ENCODE data around the gene FOXO1. TPM values are rescaled to one million over a fixed set of nuclear protein-coding genes. Genes with fewer than 3 reads are reported as not detected.

Gene FOXO1
- total RNA-seq, 1 donor, result 7.6 TPM

DNA sequence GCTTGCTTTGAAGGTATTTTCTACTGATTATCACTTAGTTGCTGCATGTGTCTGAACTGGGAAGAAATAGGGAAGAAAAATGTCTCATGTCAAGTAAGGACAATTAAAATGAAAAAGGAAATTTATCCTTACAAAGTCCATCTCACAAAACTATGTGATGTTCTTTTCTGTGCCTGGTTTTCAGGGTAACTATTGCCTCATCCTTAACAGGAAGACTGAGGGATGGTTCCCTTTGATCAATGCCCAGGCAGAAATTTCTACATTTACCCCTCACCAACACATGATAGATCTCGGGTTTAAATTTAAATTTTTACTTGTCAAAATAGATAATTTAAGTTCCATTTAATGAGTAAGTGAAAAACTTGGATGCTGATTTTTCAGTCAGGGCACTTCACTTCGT is 3.9 kb upstream of the FOXO1 start:
- H3K4me1 ChIP-seq (ENCODE audit: insufficient read depth, low read length), result no peaks in the 10 kb centered on the region
- DNase-seq (ENCODE audit: insufficient read length, low spot score, missing footprints), result no peak
- TF ChIP-seq, protein P1, sequence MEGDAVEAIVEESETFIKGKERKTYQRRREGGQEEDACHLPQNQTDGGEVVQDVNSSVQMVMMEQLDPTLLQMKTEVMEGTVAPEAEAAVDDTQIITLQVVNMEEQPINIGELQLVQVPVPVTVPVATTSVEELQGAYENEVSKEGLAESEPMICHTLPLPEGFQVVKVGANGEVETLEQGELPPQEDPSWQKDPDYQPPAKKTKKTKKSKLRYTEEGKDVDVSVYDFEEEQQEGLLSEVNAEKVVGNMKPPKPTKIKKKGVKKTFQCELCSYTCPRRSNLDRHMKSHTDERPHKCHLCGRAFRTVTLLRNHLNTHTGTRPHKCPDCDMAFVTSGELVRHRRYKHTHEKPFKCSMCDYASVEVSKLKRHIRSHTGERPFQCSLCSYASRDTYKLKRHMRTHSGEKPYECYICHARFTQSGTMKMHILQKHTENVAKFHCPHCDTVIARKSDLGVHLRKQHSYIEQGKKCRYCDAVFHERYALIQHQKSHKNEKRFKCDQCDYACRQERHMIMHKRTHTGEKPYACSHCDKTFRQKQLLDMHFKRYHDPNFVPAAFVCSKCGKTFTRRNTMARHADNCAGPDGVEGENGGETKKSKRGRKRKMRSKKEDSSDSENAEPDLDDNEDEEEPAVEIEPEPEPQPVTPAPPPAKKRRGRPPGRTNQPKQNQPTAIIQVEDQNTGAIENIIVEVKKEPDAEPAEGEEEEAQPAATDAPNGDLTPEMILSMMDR (IDR thresholded peaks at IDR 0.05; ENCODE audit: extremely low read depth, low read depth, low read length), result no peak
- H3K4me2 ChIP-seq (ENCODE audit: insufficient read depth, low read length), result no peak overlapping the region
- no peaks in the 10 kb centered on the region for H4K20me1 ChIP-seq (ENCODE audit: insufficient read depth, low read length)
- H3K4me3 ChIP-seq (ENCODE audit: insufficient read depth, low read length), result no peak overlapping the region
- H2AFZ ChIP-seq (ENCODE audit: low read length), result no peak overlapping the region
- H3K27ac ChIP-seq (ENCODE audit: low read depth, low read length), result no peak overlapping the region
- H3K36me3 ChIP-seq (ENCODE audit: insufficient read depth, low read length), result no peaks in the 10 kb centered on the region
- H3K27me3 ChIP-seq (ENCODE audit: insufficient read depth, low read length), result peaks cover 4% of the 10 kb centered on the region
- H3K9me3 ChIP-seq (ENCODE audit: low read depth, low read length), result no peaks in the 10 kb centered on the region
- H3K79me2 ChIP-seq (ENCODE audit: insufficient read depth, low read length), result peaks cover 2% of the 10 kb centered on the region

DNA sequence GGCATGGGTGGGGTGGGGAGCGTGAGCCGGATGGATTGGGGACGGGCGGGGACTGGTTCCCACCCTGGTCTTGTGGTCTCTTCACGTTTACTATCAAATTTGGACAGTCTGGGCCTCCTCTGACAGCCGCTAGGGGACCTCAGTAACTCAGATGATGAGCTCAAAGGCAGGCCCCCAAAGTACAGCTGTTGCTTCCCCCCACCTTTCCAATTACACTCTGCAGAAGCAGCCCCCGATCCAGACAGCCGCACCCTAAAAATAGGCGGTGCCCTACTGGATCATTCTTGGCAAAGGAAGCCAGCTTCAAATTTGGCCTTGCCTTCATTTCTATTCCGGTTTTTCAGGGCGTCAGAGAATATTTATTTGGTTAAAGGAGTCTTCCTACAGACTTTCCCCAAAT is 1.9 kb upstream of the FOXO1 start:
- no peak overlapping the region for H3K4me2 ChIP-seq (ENCODE audit: insufficient read depth, low read length)
- no peaks in the 10 kb centered on the region for H4K20me1 ChIP-seq (ENCODE audit: insufficient read depth, low read length)
- no peaks in the 10 kb centered on the region for H3K36me3 ChIP-seq (ENCODE audit: insufficient read depth, low read length)
- DNase-seq (ENCODE audit: insufficient read length, low spot score, missing footprints), result peak; percentile 86
- no peaks in the 10 kb centered on the region for H3K9me3 ChIP-seq (ENCODE audit: low read depth, low read length)
- no peak overlapping the region for H3K27ac ChIP-seq (ENCODE audit: low read depth, low read length)
- H2AFZ ChIP-seq (ENCODE audit: low read length), result no peak overlapping the region
- peaks cover 4% of the 10 kb centered on the region for H3K27me3 ChIP-seq (ENCODE audit: insufficient read depth, low read length)
- H3K4me1 ChIP-seq (ENCODE audit: insufficient read depth, low read length), result peaks cover 3% of the 10 kb centered on the region
- no peak overlapping the region for H3K4me3 ChIP-seq (ENCODE audit: insufficient read depth, low read length)
- TF ChIP-seq, protein P1 (IDR thresholded peaks at IDR 0.05; ENCODE audit: extremely low read depth, low read depth, low read length), result peak; percentile 37
- H3K79me2 ChIP-seq (ENCODE audit: insufficient read depth, low read length), result peaks cover 18% of the 10 kb centered on the region

DNA sequence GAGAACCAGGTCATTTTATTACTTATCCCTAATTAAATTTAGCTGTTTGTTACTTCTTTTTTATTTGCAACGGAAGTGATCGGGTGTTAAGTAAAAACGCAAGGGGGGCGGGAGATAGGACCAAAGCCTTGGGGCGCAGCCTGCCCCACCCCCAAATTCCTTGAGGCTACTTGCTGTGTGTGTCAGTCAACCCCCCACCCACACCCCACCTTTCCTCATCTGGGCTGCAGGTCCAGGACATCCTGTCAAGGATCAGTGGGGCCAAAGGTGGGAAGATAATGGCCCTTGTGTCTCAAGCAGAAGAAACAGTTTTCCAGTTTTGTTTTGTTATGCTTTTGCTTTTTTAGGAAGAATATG is 1.2 kb upstream of the FOXO1 start:
- H4K20me1 ChIP-seq (ENCODE audit: insufficient read depth, low read length), result no peaks in the 10 kb centered on the region
- H3K79me2 ChIP-seq (ENCODE audit: insufficient read depth, low read length), result peaks cover 19% of the 10 kb centered on the region
- H3K27ac ChIP-seq (ENCODE audit: low read depth, low read length), result no peak overlapping the region
- TF ChIP-seq, protein P1 (IDR thresholded peaks at IDR 0.05; ENCODE audit: extremely low read depth, low read depth, low read length), result no peak
- H2AFZ ChIP-seq (ENCODE audit: low read length), result peak overlapping the region; percentile 82
- no peaks in the 10 kb centered on the region for H3K9me3 ChIP-seq (ENCODE audit: low read depth, low read length)
- peak overlapping the region; percentile 81 for H3K4me2 ChIP-seq (ENCODE audit: insufficient read depth, low read length)
- peaks cover 4% of the 10 kb centered on the region for H3K27me3 ChIP-seq (ENCODE audit: insufficient read depth, low read length)
- peaks cover 3% of the 10 kb centered on the region for H3K4me1 ChIP-seq (ENCODE audit: insufficient read depth, low read length)
- H3K36me3 ChIP-seq (ENCODE audit: insufficient read depth, low read length), result no peaks in the 10 kb centered on the region
- DNase-seq (ENCODE audit: insufficient read length, low spot score, missing footprints), result no peak
- peak overlapping the region; percentile 89 for H3K4me3 ChIP-seq (ENCODE audit: insufficient read depth, low read length)

DNA sequence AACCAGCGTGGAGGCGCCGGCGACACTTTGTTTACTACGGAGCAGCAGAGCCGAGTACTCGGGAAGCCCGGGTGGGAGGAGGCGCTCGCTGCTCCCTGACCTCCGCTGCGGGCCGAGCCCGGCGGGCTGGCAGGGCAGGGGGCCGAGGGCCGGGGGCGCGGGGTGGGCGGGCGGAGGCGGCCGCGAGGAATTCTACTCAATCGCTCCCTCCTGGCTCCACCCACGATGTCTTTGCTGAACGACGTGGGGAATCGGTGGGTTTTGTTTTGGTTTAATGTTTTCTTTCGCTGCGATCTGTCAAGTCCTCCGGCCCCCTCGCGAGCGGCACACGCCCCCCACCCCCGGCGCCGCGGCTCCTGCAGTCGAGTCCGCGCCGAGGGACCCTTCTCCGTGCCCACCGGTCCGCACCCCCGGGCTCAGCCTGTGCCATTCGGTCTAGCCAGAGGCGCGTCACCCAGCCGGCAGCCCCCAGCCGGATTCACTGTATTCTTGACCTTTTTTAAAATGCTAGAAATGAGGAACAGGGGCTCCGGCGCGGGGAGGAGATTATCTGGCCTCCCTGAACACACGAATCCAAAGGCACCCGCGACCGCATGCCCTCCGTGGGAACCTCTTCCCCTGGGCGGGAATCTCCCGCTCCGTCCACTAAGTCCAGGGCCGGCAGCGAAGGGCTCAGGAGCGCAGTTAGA is 636 bp upstream of the FOXO1 start:
- Histone ChIP-seq H3K79me2 (ENCODE audit: insufficient read depth, low read length) (peaks cover 22% of the 10 kb centered on the region), H3K27ac (ENCODE audit: low read depth, low read length) (no peak overlapping the region), H3K9me3 (ENCODE audit: low read depth, low read length) (no peaks in the 10 kb centered on the region), H3K4me1 (ENCODE audit: insufficient read depth, low read length) (peaks cover 3% of the 10 kb centered on the region), H3K36me3 (ENCODE audit: insufficient read depth, low read length) (no peaks in the 10 kb centered on the region), H3K4me3 (ENCODE audit: insufficient read depth, low read length) (peak overlapping the region; percentile 89), H3K4me2 (ENCODE audit: insufficient read depth, low read length) (peak overlapping the region; percentile 81), H2AFZ (ENCODE audit: low read length) (peak overlapping the region; percentile 82), H4K20me1 (ENCODE audit: insufficient read depth, low read length) (no peaks in the 10 kb centered on the region), H3K27me3 (ENCODE audit: insufficient read depth, low read length) (peaks cover 4% of the 10 kb centered on the region)
- DNase-seq (ENCODE audit: insufficient read length, low spot score, missing footprints), result peak; percentile 89
- TF ChIP-seq, protein P1 (IDR thresholded peaks at IDR 0.05; ENCODE audit: extremely low read depth, low read depth, low read length), result no peak
